GM19397 (cell line): ENCODE measurements around the gene WDR72.
"Not testable (repeated sequence)": the region's sequence is repeated elsewhere in the genome, so short reads cannot be mapped to it uniquely, and the experiment has no call there.

Experiments
- ATAC-seq: cut with Tn5 transposase; IDR thresholded peaks from one replicate; pipeline ENCODE4 v1.9.1; 2021; ENCODE audit warnings: mild to moderate bottlenecking, moderate library complexity; ENCODE audit not compliant: unreplicated experiment

WDR72 gene

DNA sequence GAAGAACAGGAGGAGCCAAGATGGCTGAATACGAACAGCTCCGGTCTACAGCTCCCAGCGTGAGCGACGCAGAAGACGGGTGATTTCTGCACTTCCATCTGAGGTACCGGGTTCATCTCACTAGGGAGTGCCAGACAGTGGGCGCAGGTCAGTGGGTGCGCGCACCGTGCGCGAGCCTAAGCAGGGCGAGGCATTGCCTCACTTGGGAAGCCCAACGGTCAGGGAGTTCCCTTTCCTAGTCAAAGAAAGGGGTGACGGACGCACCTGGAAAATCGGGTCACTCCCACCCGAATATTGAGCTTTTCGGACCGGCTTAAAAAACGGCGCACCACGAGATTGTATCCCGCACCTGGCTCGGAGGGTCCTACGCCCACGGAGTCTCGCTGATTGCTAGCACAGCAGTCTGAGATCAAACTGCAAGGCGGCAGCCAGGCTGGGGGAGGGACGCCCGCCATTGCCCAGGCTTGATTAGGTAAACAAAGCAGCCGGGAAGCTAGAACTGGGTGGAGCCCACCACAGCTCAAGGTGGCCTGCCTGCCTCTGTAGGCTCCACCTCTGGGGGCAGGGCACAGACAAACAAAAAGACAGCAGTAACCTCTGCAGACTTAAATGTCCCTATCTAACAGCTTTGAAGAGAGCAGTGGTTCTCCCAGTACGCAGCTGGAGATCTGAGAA, 218.7 kb downstream of the WDR72 start:
- ATAC-seq, result not testable (repeated sequence)

- ATAC-seq, result no peak
Observed at GRCh38 chr15:53539878-53540277, 219.6 kb downstream of the WDR72 start.

DNA sequence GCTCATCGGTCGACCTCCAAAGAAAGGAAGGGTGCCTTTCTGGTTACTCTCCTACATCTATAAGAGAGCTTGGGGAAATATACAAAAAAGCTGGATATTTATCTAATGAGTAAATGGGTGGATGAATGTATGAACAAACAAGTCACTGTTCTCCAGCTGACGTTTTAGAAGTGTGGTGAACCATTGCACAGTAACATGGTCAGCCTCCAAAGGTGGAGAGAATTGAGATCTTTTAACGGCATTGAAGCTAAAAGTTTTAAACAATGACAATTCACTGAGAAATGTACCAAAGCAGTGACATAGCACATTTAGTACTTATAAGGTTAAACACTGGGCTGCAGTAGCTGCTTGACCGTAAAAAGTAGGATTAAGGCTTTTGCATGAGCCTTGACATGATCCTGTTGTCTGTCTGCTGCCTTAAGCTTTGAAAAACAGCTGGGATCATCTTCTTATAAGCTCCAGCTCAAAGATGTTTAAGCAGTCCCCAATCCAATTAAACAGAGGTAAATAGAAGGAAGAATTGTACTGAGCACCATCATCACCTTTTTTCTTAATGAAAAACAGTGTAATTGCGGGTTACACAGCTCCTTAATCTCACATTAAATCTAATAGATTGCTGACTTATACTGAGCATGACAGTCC, 222.9 kb downstream of the WDR72 start:
- ATAC-seq, result no peak

DNA sequence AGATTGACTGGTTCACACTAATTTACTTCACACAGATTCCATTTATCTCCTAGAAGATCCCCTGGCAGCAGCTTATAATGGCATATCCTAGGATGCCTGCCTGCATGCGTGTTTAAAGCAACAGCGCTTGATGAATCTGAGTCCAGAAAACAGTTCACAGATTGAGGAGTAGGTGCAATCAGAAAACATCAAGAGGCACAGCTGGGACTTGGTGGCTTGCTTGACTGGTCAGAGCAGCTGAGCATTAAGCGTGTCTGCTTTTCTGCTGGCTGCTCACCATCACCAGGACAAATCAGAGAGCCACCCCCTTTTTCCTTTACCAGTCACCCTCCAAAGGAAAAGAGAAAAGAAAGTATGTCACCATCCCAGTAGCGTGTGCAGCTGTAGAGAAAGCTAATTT, 223.6 kb downstream of the WDR72 start:
- no peak for ATAC-seq

GRCh38 chr15:53534105-53534839, 225.2 kb downstream of the WDR72 start:
- ATAC-seq, result no peak

DNA sequence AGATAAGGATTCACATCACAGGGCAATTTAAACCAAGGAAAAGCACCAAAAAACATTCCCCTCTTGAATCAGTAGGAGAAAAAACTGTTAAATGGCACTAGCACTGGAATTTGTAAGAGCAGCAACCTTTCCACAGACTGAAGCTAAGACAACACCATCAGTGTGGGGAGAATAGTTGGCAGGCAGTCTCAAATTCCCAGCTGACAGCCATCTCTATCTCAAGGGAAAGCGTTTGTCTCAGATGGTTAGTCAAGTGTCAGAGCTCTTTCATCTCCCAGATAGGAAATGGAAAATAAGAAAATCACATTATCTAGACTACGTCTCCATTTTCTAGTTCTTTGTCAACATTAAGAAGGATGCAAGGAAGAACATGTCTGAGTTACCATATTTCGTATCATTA, 228.7 kb downstream of the WDR72 start:
- ATAC-seq, result no peak

GRCh38 chr15:53527996-53528395, 231.5 kb downstream of the WDR72 start:
- no peak for ATAC-seq

- no peak for ATAC-seq
Observed at GRCh38 chr15:53525894-53526293, 233.6 kb downstream of the WDR72 start.

DNA sequence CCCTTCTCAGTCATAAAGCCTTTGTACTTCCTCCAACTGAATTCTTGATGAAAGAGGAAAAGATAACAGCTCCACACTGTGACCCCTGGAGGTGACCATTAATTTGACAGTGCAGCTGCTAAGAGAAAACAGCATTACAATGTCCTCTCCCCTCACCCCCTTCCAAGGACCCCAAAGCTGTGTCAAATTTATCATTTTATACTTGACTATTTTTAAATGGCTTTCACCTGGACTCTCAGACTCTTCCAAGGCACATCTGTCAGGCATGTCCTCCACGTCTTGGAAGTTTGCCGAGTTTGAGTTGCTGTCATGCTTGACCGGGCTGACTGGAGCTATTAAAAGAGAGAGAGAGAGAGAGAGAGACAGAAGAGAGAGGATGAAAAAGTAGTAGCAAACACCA, 236.5 kb downstream of the WDR72 start:
- no peak for ATAC-seq

DNA sequence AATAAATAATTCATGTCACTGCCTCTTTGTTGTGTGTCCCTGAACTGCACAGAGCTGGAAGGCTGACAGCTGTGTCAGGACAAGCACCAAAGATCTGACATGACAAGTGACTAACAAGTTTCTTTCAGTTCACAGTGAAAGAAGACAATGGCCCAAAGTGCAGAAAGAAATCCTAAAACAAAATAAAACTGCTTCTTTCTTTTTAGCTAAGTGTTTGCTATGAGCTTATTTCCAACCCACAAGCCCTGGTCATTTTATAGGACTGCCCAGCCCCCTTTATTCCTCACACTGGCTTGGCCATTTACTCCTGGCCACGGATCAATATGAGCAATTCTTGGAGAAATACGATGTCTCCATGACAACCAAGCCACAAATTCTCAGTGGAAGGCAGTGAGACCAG, 238.5 kb downstream of the WDR72 start:
- ATAC-seq, result no peak

DNA sequence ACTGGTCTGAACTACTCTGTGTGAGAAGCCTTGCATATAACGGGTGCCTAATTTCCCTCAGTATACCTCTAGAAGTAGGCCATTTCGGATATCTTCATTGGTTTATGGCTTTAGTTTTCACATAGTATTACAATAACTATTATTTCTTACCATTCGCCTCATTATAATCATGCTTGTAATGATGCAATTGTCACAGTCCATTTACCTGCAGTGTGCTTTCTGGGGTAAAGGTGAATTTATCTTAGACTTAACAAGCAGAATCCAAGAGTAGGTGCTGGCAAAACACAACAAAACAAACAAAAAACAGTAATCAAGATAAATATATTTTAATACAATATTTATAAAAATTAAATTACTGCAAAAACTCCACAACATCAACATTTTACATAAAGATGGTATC, 246.0 kb downstream of the WDR72 start:
- ATAC-seq, result no peak

DNA sequence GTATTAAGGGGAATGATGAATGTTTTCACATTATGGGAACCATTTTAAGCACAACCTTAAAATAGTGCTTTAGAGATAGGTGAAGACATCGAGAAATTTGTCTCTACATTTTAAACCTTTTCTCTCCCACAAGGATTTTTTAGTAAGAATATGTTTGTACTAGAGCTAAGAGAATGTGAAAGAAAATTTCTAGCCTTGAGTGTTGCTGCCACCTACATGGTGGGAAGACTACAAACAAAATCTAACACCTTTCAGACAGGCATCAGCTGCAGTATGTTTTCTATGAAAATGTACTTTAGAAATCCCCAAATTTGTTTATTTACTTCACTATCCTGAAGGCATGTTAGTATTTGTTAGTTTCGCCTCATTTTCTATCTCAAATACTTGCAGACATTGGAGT, 247.4 kb downstream of the WDR72 start:
- no peak for ATAC-seq

DNA sequence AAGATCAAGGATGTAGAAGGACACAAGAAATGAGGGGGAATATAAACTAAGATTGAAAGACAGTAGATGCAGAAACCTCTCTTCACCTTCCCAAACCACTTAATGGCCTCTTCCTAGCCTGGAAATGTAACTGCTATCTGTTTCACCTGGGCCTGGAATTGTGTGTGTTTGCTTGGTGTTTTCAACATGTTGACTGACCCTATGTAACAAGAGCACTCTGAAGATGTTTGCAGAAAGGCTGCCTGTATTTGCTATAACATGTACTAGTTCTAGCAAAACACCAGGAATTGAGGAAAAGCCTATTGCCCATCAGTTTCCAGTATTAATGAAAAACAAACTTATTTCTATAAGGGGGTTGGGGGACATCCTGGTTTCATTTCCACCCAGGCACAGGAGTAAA, 248.3 kb downstream of the WDR72 start:
- ATAC-seq, result no peak

GRCh38 chr15:53506370-53506769, 253.1 kb downstream of the WDR72 start:
- no peak for ATAC-seq

GRCh38 chr15:53498996-53499395, 260.5 kb downstream of the WDR72 start:
- no peak for ATAC-seq

DNA sequence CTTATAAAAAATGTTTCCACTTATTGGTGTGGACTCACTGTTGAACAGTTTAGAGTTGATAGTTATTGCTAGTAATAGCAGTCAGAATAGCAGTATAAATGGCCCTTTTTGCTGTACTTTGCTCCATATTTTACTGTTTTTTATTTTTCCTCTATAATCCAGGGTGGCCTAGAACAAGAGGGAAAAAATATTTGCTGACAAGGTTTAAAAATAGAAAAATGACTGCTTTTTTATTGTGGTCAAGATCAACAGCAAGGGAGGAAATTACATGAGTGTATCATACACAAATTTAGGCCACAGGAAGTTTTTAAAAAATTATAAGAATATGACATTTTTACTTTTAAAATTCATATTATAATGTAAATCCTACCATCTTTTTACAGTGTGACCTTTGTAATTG, 269.1 kb downstream of the WDR72 start:
- no peak for ATAC-seq

GRCh38 chr15:53482055-53482454, 277.4 kb downstream of the WDR72 start:
- ATAC-seq, result no peak

DNA sequence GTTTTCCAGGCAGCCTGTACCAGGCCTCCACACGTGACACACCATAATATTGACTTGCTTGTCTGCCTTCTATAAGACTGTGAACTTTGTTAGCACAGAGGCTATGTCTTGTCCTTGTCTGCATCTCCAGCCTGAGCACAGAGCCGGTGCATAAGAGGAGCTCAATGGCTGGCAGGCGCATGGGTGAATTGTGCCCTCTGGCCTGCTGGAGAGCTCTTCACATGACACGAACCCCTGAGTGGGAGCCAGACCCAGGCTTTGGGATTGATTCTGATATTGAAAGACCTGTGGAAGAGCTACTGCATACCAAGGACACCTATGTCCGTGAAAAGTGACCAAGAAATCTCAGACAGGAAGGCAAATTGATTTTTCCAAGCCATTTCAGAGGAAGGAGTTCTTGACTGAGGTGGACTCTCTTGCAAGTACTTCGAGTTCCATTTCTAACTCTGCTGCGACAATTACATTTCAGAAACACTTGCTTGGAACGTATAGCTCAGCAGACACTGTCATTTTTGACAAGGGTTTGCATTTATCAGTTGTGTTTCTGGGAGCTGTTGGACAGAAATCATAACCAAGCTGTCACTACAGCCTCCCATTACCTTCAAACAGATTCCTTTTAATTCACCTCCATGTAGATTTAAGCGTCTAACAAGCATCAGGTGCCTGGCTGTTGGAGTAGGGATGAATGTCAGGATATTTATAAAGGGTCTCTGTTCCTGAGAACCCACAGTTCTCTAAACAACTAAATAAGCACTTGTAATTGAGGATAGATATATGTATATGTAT, 281.3 kb downstream of the WDR72 start:
- no peak for ATAC-seq

DNA sequence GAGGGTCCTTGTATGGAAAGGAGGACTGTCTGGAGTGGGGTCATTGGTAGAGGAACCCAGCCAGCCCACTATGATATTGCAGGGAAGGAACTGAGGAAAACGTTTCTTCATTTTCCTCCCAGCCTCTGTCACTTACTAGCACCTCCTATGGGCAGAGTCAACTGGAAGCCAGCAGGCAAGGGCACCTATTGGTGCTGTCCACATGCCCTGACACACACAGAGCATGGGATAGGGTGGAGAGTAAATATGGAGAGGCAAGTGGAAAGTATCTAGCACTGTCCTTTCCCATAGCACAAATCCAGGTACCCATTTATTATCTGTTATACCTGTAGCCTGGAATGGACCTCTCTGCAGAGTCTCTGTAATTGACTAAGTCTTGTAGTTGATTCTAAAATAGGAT, 285.6 kb downstream of the WDR72 start:
- ATAC-seq, result no peak

DNA sequence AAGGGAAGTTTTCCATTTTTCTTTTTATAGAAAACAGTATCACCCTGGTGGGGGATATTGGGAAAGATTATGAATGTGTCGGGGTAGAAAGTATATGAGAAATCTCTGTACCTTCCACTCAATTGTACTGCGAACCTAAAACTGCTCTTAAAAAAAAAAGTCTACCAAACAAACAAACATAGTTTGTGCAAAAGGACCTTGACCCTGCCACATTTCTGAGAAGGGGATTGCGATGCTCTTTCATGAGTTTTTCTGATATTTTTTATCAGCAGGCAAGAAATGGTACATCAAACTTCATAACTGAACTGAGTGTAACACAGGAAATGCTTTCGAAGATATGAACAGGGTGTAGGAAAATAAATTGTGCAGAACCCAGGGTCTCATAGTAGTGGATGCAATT, 286.0 kb downstream of the WDR72 start:
- no peak for ATAC-seq

DNA sequence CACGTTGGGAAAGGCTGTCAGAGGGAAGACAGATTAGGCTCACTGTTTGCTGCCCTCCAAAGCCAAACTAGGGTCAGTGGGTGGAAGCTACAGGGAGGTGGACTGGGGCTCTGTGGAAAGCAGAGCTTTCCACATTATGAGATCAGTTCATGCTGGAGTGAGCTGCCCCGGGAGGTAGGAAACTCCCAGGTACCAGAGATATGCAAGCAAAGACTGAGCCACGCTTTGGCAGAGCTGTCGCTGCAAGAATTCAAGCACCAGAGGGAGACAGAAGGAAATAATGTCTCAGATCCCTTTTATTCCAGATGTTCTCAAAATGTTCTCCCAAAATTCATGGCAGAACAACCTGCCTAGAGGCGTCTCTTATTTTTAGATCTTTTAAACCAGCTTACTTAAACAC, 286.6 kb downstream of the WDR72 start:
- no peak for ATAC-seq
